ELR (cell line): Measurements from ENCODE around the gene KIFC1.

ENCODE experiments used
- DNase-seq: peaks from one replicate; pipeline ENCODE4 v3.0.0-alpha.2; 2015; ENCODE audit warnings: low read depth

KIFC1 gene

DNA sequence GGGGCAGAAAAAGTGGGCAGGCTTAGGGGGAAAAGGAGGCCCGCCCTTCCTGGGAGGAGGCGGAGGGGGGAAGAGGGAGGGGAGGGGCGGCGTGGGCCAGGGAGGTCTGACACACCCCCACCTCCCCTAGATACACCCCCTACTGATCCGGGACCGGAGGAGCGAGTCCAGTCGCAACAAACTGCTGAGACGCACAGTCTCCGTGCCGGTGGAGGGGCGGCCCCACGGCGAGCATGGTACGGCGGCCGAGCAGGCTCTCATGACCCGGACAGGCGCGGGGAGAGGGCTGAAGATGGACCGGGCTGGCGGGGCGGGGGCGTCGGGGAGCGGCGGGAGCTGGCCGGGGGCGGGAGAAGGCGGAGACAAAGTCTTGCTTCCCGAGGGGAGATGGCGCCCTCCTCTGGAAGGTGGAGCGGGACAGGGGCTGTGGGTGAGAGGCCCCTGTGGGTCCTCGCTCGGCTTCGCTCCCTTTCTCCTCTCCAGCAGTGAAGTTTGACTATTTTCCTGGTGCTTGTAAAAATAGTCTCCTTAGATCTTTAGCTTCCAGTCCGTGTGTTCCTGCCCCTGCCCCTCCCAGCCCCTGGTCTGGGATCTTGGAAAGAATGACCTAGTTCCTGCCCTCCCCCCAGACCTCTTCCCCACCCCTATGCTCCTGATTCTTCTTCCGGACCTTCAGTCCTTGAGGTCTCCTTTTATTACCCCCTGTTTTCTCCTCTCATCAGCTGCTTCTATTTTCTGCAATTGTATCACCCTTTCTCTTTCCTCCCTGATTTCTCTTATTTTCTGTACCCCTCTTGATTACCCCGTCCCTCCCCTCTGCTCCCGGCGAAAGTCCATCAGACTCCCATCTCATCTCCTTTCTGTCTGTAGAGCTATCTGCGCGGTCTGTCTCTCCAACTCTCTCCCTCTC, 34.3 kb downstream of the KIFC1 start:
- DNase-seq = peak; percentile 87

DNA sequence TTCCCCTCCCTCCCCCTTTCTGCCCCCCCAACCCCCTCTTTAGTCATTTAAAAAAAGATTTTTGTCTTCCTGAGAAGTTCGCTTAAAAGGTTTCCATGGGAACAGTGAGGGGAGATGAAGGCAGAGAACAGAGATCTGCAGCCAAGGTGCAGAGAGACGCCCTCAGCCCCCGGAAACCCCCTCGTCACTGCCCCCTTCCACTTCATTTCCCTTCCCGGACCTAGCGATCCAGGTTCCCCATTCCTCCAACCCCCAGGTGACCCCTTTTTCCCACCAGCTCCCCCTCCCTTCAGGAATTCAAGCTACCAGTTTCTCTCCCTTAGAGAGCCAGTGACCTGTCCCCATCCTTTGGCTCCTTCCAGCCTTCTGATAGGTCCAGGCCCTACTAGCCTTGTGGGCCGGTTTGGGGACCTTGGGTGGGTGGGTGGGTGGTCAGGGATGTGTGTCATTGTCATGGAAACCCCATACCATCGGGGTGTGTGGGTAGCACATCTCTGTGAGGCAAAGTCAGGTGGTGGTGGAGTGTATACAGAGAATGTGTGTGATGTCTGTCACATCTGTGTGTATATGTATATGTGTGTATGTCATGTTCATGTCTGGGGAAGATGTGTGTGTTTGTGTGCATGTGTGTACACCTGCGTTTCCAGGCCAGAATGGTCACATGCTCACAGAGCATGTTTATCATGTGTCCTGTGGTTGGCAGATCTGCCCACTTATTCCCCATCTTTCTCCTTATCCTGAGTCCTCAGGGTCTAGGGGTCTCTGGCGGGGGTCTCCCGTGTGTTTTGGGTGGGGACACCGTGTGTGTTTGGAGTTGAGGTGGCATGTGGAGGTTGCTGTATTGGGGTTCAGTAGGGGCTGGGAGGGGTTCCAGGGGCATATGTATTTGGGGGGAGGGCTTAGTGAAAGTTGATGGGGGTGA, 35.2 kb downstream of the KIFC1 start:
- peak; percentile 33 for DNase-seq

DNA sequence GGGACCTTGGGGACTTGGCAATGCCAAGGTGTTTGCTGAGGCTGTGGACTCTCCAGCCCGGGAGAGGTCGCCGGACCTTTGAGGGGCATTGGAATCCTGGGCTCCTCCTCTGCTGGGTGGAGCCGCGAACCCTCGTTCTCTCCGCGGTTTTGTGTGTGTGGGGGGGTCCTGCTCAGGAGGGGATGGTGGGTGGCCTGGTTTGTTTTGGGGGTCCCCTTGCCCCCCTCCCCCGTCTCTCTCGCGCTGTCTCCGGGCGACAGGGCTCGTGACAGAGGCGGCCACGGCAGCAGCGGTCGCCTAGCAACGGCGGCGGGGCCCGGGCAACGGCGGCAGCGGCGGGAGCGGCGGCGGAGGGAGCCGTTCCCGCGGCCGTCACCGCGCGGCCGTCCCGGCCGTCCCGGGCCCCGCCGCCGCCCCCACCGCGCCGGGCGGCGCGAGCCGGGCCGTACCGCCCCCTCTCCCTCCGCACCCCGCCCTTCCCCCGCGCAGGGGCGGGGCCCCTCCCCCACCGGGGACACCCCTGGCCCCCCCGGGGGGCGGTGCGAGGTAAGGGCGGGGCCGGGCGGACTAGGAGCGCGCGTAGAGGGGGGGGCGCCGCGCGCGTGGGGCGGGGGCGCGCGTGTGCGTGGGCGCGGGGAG, 36.1 kb downstream of the KIFC1 start:
- DNase-seq = peak; percentile 50

DNA sequence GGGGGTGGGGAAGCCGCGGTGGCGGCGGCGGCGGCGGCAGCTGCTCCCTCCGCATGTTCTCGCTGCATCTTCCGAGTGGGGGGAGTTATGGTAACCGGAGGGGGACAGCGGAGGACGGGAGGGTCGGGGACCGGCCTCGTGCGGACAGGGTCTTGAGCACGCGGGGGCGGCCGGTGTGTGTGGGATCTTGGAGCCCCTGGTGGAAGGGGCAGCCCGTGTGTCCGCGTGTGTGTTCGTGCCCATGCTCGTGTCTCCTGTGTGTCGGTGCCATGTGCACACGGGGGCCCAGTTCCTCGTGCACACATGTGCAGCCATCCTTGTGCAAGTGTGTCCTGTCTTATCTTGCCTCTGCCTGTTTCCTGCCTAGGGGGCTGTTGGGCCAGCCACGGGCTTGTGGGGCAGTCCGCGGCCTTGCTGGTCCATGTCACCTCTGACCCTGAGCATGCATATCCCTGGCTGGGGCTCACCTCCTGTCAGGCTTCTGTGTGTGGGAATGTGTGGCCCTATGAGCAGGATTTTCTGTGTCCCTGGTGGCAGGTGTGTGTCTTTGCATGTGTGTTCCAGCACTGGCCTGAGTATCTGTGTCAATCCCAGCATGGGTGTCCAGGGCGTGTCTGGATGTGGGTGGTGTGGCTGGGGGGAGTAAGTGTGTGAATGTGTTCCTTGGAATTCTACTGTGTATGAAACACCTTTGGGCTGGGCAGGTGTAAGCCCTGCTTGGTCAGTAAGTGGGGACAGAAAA, 36.8 kb downstream of the KIFC1 start:
- DNase-seq = peak; percentile 72

DNA sequence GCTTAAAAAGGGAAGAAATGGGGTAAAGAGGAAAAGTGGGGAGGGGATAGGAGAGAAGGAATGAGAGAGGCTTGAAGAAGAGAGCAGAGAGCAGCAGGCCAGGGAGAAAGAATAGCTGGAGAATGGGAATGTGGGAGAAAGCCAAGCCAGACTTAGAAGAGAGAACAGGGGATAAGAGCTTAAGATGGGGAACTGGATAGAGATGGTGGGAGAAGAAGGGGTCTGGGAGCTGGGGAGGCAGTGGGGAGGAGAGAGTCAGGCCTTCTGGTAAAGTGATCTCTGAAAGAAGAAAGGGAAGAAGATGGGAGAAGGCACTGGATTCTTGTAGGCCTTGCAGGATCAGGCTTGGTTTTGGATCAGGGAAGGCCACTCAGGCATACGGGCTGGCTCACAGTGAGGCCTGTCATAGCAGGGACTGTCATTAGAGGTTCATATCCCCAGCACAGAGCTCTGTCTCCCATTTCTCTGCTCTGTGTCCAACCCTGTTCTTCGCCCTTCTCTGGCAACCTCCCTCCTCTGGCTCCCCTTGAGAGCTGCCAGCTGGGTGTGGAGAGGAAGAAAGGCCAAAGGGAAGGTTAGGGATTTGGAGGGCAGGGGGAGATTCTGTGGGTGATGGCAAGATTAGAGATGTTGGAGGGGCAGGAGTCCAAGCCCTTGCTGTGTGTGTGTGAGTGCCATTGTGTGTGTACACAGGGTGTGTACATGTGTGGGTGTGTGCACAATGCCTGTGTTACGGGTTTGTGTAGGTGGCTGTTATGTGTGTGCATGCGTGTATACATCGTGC, 37.5 kb downstream of the KIFC1 start:
- no peak for DNase-seq

DNA sequence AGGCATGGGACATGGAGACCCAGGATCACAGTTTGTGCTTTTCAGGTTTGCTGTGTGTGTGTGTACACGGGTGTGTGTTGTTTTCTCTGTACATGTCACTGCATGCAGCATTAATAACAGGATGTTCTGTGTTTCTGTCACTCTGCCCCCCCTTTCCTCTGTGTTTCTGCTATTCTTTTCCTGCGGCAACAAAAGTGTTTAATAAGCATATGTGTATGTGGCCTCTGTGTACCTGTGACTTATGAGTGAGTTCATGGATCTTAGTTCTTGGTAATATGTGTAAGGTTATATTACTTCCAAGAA, 38.1 kb downstream of the KIFC1 start:
- DNase-seq = no peak

DNA sequence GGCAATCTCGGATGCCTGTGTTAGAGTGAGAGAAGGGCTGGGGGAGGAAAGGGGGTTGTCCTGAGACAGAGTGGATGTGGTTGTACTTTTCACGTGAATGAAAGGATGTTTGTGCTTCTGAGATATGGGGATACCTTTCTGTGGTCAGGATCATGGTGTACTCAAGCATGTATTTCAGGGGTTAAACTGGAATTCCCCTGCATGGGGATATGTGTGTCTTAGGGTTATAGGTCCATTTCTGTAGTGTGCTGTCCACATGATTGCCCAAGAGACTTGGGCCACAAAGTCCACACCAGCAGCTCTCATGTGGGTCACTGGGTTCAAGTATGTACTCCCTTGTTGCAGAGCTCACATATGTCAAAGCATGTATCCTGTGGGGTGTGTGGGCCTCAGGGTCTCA, 38.7 kb downstream of the KIFC1 start:
- DNase-seq = no peak

DNA sequence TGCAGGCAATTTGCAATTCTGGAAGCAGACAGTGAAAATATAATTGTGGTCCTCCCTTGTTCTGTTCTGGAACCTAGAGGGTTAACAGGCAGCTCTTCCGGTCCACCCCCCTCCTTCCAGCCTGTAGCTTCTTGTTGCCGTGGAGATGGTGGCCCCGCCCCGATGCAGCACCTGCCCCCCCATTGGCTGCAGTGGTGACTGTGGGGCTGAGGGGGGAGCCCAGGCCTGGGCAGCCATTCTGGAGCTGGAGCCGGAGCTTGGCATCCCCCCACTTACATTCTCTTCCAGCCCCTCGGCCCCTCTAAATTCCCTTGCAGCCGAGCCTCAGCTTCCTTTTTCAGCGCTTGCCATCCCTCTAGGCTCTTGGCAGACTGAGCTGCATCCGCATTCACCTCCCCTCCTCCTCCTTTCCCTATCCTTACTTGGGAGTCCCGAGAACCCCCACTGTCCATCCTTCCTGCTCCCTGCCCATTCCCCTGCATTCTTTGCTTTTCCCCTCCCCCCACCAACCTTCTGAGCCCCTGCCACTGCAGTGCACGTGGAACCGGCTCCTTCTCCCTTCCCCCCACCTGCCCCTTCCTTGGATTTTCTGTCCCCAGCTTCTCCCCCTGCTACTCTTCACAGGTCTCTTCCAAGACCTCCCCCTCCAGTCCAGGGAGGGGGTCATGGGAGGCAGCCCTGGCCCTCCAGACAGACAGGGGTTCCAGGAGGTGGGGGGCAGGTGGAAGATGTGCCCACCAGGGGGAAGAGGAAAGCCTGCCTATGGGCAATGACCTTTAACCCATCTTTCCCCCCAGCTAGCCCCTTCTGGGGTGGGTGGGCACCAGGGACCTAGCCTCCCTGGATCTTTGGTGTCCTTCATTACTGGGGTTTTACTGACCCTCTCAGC, 39.6 kb downstream of the KIFC1 start:
- DNase-seq = peak; percentile 76

DNA sequence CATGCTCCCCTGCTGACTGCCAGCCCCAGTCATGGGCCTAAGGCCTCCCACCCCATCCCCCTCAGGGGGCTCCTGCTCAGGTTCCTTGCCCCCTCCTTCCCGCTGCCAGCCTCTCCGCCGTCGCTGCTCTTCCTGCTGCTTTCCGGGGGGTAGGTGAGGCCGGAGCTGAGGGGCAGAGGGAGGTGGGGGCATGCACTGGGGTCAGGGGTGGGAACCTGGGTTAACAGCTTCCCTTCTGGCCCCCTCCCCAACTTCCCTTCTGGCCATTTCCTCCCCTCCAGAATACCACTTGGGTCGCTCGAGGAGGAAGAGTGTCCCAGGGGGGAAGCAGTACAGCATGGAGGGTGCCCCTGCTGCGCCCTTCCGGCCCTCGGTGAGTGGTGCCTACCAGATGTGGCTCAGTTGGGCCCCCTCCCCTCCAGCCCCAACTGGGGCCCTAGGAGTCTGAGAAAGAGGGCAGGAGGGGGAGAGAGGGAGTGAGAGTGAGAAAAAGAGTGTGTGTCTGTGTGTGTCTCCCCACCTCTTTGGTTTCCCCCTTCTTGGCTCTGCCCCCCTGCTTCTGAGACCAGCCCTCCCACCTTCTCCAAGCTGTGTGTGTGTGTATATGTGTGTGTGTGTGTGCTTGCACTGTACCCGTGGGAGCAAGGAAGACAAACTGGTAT, 40.4 kb downstream of the KIFC1 start:
- no peak for DNase-seq

DNA sequence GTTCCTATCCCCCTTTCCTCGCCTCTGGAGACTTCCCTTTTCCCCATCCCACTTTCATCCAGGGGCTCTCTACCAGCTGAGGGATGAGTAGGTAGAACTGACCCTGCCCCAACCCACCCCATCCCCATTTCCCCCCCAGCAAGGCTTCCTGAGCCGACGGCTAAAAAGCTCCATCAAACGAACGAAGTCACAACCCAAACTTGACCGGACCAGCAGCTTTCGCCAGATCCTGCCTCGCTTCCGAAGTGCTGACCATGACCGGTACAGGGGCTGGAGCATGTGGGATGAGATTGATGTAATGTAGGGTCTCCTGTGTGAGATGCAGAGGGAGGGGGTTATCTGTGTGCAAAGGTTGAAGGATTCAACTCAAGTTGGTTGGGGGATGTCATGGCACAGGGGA, 40.9 kb downstream of the KIFC1 start:
- DNase-seq = no peak

DNA sequence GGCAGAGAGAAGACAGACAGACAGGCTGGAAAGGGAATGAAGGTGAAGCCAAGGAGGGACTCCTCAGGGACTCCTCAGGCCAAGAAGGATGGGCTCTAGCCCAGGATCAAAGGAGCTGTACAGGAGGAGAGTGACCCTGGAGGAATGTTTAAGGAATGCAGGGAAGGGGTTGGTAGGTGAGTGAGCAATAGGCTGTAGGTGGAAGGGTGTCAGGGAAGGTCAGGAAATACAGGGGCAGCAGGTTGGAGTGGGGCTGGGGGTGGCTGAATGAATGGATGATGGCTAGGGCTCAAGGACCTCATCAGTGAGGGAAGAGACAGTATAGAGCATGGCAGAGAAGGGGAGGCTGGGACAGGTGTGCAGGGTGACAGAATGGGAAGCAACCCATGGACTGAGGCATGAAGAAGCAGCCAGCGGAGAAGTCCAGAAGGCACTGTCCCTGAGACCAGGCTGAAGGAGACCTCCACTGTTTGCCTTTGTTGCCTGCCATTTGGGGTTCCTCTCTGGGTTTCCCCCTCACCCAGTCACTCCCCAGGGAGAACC, 41.4 kb downstream of the KIFC1 start:
- DNase-seq = no peak

DNA sequence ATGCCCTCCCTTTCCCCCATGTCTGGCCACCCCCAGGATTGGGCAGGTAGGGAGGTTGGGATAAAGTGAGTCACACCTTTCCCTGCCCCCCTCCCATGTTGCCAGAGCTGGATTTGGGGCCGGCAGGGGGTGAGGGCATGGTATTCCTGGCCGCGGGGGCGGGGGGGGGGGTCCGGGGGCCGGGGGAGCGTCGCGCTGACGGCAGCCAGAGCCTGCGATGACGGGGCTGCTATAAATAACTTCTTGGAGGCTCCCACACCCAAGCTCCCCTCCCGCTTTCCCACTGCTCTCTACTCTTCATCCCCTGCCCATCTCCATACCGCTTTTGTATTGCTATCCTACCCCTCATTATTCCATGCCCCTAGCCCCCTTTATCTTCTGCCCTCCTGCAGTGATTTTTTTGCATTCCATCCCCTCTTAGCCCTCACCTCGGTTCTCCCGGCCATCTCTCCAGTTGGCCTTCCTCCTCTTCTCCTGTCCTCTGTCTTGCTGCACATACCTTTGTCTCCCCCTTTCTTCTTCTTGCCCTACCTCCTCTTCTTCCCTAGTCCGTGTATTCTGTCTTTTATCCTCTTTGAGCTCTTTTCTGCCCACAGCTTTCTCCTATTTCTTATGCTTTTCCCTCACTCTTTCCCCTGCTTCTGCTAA, 42.0 kb downstream of the KIFC1 start:
- no peak for DNase-seq

DNA sequence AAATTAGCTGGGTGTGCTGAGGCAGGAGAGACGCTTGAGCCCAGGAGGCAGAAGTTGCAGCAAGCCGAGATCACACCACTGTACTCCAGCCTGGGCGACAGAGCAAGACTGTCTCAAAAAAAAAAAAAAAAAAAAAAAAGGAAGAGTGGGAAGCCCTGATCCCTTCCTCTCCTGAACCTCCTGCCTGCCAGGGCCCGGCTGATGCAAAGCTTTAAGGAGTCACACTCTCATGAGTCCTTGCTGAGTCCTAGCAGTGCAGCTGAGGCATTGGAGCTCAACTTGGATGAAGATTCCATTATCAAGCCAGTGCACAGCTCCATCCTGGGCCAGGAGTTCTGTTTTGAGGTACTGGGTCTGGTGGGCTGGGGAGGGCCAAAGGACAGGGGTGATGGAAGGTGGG, 43.3 kb downstream of the KIFC1 start:
- no peak for DNase-seq

DNA sequence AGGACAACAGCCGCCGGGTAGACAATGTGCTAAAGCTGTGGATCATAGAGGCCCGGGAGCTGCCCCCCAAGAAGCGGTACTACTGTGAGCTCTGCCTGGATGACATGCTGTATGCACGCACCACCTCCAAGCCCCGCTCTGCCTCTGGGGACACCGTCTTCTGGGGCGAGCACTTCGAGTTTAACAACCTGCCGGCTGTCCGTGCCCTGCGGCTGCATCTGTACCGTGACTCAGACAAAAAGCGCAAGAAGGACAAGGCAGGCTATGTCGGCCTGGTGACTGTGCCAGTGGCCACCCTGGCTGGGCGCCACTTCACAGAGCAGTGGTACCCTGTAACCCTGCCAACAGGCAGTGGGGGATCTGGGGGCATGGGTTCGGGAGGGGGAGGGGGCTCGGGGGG, 46.0 kb downstream of the KIFC1 start:
- no peak for DNase-seq

DNA sequence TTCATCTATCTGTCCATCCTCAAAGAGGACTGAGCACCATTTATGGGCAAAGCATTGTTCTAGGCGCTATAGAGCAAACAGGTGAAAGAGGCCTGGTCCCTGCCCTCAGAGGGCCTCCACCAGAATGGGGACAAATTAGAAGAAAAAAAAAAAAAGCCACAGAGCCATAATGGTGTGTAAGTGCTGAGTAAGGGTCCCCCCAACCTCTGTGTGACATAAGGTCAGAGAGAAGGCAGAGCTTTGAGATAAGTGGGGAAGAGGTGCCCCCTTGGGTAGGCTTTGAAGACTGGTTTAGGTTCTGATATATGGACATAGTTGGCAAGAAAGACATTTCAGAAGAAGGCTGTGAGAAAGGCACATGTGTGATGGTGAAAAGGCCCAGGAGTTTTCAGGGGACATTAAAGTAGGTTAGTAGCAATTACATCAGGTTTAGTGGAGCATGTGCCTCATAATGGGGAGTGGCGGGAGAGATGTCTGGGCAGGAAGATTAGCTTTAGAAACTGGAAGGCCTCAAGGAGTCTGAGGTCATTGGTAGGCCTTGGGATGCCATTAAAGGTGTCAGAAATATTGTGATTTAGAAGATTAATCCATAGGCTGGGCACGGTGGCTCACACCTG, 47.5 kb downstream of the KIFC1 start:
- DNase-seq = no peak

DNA sequence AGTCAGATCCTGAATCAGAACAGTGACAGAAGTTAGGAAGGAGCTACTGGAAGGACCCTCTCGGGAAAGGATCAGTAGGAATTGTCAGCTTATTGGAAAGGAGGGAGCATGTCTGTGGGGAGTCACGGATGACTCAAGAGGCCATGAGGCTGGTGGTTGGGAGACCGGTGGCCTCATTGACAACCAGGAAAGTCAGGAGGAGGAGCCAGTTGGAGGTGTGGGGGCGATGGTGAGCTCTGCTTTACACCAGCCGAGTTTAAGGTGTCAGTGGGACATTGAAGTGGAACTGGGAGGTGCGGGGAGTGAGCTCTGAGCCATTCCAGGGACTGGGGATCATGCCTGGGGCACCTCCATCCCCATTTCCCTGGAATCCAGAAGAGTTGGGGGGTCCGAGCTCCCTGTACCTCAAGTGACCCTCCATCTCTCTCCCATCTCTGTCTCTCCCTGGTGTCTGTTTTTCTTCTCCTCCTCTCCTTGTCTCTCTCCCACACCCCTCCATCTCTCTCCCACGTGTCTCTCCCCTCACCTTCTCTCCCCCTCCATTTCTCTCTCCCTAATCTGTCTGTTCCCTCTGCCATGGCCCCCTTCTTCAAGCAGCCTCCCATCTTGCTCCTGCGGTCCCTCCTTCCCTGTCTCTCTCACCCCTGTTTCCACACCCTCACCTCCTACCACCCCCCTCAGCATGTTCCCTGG, 48.5 kb downstream of the KIFC1 start:
- DNase-seq = peak; percentile 62

DNA sequence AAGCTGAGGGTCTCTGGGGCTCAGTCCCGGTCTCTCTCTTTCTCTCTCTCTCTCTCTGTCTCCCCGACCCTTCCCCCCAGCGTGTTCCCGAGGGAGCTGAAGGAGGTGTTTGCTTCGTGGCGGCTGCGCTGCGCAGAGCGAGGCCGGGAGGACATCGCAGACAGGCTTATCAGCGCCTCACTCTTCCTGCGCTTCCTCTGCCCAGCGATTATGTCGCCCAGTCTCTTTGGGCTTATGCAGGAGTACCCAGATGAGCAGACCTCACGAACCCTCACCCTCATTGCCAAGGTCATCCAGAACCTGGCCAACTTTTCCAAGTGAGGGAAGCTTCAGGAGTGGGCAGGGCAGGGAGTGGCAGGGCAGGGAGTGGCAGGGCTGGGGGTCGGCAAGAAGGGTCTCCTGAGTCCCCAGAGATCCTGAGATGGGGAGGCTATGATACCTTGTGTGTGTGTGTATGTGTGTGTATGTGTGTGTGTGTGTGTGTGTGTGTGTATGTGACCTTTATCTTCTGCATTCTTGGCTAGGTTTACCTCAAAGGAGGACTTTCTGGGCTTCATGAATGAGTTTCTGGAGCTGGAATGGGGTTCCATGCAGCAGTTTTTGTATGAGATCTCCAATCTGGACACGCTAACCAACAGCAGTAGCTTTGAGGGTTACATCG, 49.2 kb downstream of the KIFC1 start:
- DNase-seq = no peak
